ENCODE results near the gene ASCC1. TPM values are rescaled to one million over a fixed set of nuclear protein-coding genes. Genes with fewer than 3 reads are reported as not detected.

The ASCC1 gene
- total RNA-seq, 4 donors from 2014 or later, result 24.4 to 42.4 (median 35.2) TPM

GRCh38 chr10:72171175-72171630, 44.9 kb downstream of the ASCC1 start:
- Histone ChIP-seq H3K27me3 (no peaks in the 10 kb centered on the region), H3K4me1 (peaks cover 0 to 20% (median 4%) of the 10 kb centered on the region in 3 donors), H3K9me3 (no peaks in the 10 kb centered on the region), H3K4me3 (no peak overlapping the region), H3K27ac (no peak overlapping the region), H3K36me3 (peaks cover 0 to 9% of the 10 kb centered on the region in 2 donors)
- WGBS, 2 donors (ENCODE audit: low coverage in 1 of 2), result 66 to 70% methylated on average over 4 of the region's 7 CpGs
- TF ChIP-seq CTCF (IDR thresholded peaks at IDR 0.05), result no peak
- no peak for TF ChIP-seq POLR2A (IDR thresholded peaks at IDR 0.05)
- no peak for TF ChIP-seq EP300 (IDR thresholded peaks at IDR 0.05)
- no peak for TF ChIP-seq POLR2AphosphoS5 (IDR thresholded peaks at IDR 0.05)
- no peak for ATAC-seq

- Histone ChIP-seq H3K4me1 (peaks cover 0 to 16% (median 3%) of the 10 kb centered on the region in 3 donors), H3K27me3 (no peaks in the 10 kb centered on the region), H3K27ac (no peak overlapping the region), H3K9me3 (no peaks in the 10 kb centered on the region), H3K36me3 (peaks cover 0 to 9% of the 10 kb centered on the region in 2 donors), H3K4me3 (no peak overlapping the region)
- TF ChIP-seq POLR2A (IDR thresholded peaks at IDR 0.05), result no peak
- TF ChIP-seq CTCF (IDR thresholded peaks at IDR 0.05), result no peak
- no peak for TF ChIP-seq POLR2AphosphoS5 (IDR thresholded peaks at IDR 0.05)
- 78 to 83% methylated on average over 4 of the region's 4 CpGs for WGBS, 2 donors (ENCODE audit: low coverage in 1 of 2)
- ATAC-seq, result no peak
Measured at GRCh38 chr10:72170733-72171132, 45.3 kb downstream of the ASCC1 start.

GRCh38 chr10:72170263-72170662, 45.8 kb downstream of the ASCC1 start:
- no peak for ATAC-seq
- TF ChIP-seq POLR2A (IDR thresholded peaks at IDR 0.05), result no peak
- TF ChIP-seq POLR2AphosphoS5 (IDR thresholded peaks at IDR 0.05), result no peak
- TF ChIP-seq CTCF (IDR thresholded peaks at IDR 0.05), result no peak
- no peak for TF ChIP-seq EP300 (IDR thresholded peaks at IDR 0.05)
- Histone ChIP-seq H3K4me3 (no peak overlapping the region), H3K27me3 (no peaks in the 10 kb centered on the region), H3K27ac (no peak overlapping the region), H3K4me1 (peaks cover 0 to 11% (median 0%) of the 10 kb centered on the region in 3 donors), H3K9me3 (no peaks in the 10 kb centered on the region), H3K36me3 (peaks cover 0 to 9% of the 10 kb centered on the region in 2 donors)
- 52 to 61% methylated on average over 4 of the region's 4 CpGs for WGBS, 2 donors (ENCODE audit: low coverage in 1 of 2)

GRCh38 chr10:72167118-72167517, 49.0 kb downstream of the ASCC1 start:
- H3K36me3 ChIP-seq, result peaks cover 0 to 9% of the 10 kb centered on the region in 2 donors
- 95 to 97% methylated on average over 3 of the region's 3 CpGs for WGBS, 2 donors (ENCODE audit: low coverage in 1 of 2)
- H3K4me1 ChIP-seq, result peaks cover 0 to 5% (median 0%) of the 10 kb centered on the region in 3 donors
- H3K27ac ChIP-seq, result no peak overlapping the region
- no peak overlapping the region for H3K4me3 ChIP-seq
- H3K9me3 ChIP-seq, result no peaks in the 10 kb centered on the region
- ATAC-seq, result no peak
- TF ChIP-seq POLR2A (IDR thresholded peaks at IDR 0.05) (no peak), POLR2AphosphoS5 (IDR thresholded peaks at IDR 0.05) (no peak), CTCF (IDR thresholded peaks at IDR 0.05) (no peak), EP300 (IDR thresholded peaks at IDR 0.05) (no peak)
- no peaks in the 10 kb centered on the region for H3K27me3 ChIP-seq

- H3K4me1 ChIP-seq, result no peaks in the 10 kb centered on the region
- no peak overlapping the region for H3K27ac ChIP-seq
- TF ChIP-seq POLR2A (IDR thresholded peaks at IDR 0.05) (no peak), EP300 (IDR thresholded peaks at IDR 0.05) (no peak)
- H3K4me3 ChIP-seq, result no peak overlapping the region
- 82 to 91% methylated on average over 2 of the region's 2 CpGs for WGBS, 2 donors (ENCODE audit: low coverage in 1 of 2)
- H3K27me3 ChIP-seq, result no peaks in the 10 kb centered on the region
- no peak for ATAC-seq
- H3K9me3 ChIP-seq, result no peaks in the 10 kb centered on the region
- peaks cover 0 to 28% of the 10 kb centered on the region in 2 donors for H3K36me3 ChIP-seq
Measured at GRCh38 chr10:72164617-72165016, 51.5 kb downstream of the ASCC1 start.

Measured in gastroesophageal sphincter (tissue), 4 donors.